ENCODE data around the gene ID2. TPM values are rescaled to one million over a fixed set of nuclear protein-coding genes. Genes with fewer than 3 reads are reported as not detected.

The ID2 gene
- total and polyA plus RNA-seq, 2 donors, result 191 to 238 TPM

- Histone ChIP-seq H3K4me1 (ENCODE audit: insufficient read depth) (no peaks in the 10 kb centered on the region), H3K36me3 (ENCODE audit: insufficient read depth) (no peaks in the 10 kb centered on the region), H3K27ac (ENCODE audit: low read depth) (peak overlapping the region; percentile 99), H3K4me3 (ENCODE audit: low read depth, low read length) (peak overlapping the region; percentile 61)
- peak; percentile 86 for DNase-seq (ENCODE audit: extremely low spot score)
- WGBS, result under 1% methylated on average over 91 of the region's 91 CpGs
These were observed 2.9 kb upstream of the ID2 start for GRCh38 chr2:8678731-8679566.

- H3K4me3 ChIP-seq (ENCODE audit: low read depth, low read length), result peak overlapping the region; percentile 61
- DNase-seq (ENCODE audit: extremely low spot score), result peak; percentile 31
- peak overlapping the region; percentile 99 for H3K27ac ChIP-seq (ENCODE audit: low read depth)
- no peaks in the 10 kb centered on the region for H3K4me1 ChIP-seq (ENCODE audit: insufficient read depth)
- 11% methylated on average over 8 of the region's 8 CpGs for WGBS
- H3K36me3 ChIP-seq (ENCODE audit: insufficient read depth), result no peaks in the 10 kb centered on the region
These were observed 2.4 kb upstream of the ID2 start for GRCh38 chr2:8679567-8679826.

GRCh38 chr2:8679827-8680731, 1.8 kb upstream of the ID2 start:
- H3K36me3 ChIP-seq (ENCODE audit: insufficient read depth), result no peaks in the 10 kb centered on the region
- peak; percentile 71 for DNase-seq (ENCODE audit: extremely low spot score)
- H3K4me1 ChIP-seq (ENCODE audit: insufficient read depth), result no peaks in the 10 kb centered on the region
- WGBS, result 18% methylated on average over 19 of the region's 19 CpGs
- peak overlapping the region; percentile 61 for H3K4me3 ChIP-seq (ENCODE audit: low read depth, low read length)
- H3K27ac ChIP-seq (ENCODE audit: low read depth), result peak overlapping the region; percentile 99

- peaks cover 2% of the 10 kb centered on the region for H3K4me1 ChIP-seq (ENCODE audit: insufficient read depth)
- peak overlapping the region; percentile 72 for H3K27ac ChIP-seq (ENCODE audit: low read depth)
- peak overlapping the region; percentile 53 for H3K4me3 ChIP-seq (ENCODE audit: low read depth, low read length)
- H3K36me3 ChIP-seq (ENCODE audit: insufficient read depth), result no peaks in the 10 kb centered on the region
- DNase-seq (ENCODE audit: extremely low spot score), result peak; percentile 70
- WGBS, result 1% methylated on average over 29 of the region's 30 CpGs
These were observed 765 bp upstream of the ID2 start for GRCh38 chr2:8680822-8681760.

- Histone ChIP-seq H3K36me3 (ENCODE audit: insufficient read depth) (no peaks in the 10 kb centered on the region), H3K27ac (ENCODE audit: low read depth) (peak overlapping the region; percentile 88), H3K4me1 (ENCODE audit: insufficient read depth) (peaks cover 3% of the 10 kb centered on the region), H3K4me3 (ENCODE audit: low read depth, low read length) (peak overlapping the region; percentile 86)
- under 1% methylated on average over 30 of the region's 30 CpGs for WGBS
- peak; percentile 31 for DNase-seq (ENCODE audit: extremely low spot score)
These were observed 1.1 kb downstream of the ID2 start for GRCh38 chr2:8682719-8683667.

GRCh38 chr2:8684540-8684877, 2.7 kb downstream of the ID2 start:
- DNase-seq (ENCODE audit: extremely low spot score), result peak; percentile 35
- Histone ChIP-seq H3K36me3 (ENCODE audit: insufficient read depth) (no peaks in the 10 kb centered on the region), H3K4me3 (ENCODE audit: low read depth, low read length) (peak overlapping the region; percentile 70), H3K27ac (ENCODE audit: low read depth) (peak overlapping the region; percentile 77), H3K4me1 (ENCODE audit: insufficient read depth) (peaks cover 3% of the 10 kb centered on the region)
- WGBS, result 4% methylated on average over 3 of the region's 3 CpGs

- DNase-seq (ENCODE audit: extremely low spot score), result peak; percentile 20
- Histone ChIP-seq H3K4me1 (ENCODE audit: insufficient read depth) (peaks cover 3% of the 10 kb centered on the region), H3K36me3 (ENCODE audit: insufficient read depth) (no peaks in the 10 kb centered on the region), H3K27ac (ENCODE audit: low read depth) (peak overlapping the region; percentile 77), H3K4me3 (ENCODE audit: low read depth, low read length) (peak overlapping the region; percentile 70)
- under 1% methylated on average over 87 of the region's 87 CpGs for WGBS
These were observed 3.2 kb downstream of the ID2 start for GRCh38 chr2:8684878-8685696.

GRCh38 chr2:8685697-8686358, 4.0 kb downstream of the ID2 start:
- H3K27ac ChIP-seq (ENCODE audit: low read depth), result peak overlapping the region; percentile 77
- under 1% methylated on average over 50 of the region's 50 CpGs for WGBS
- H3K4me3 ChIP-seq (ENCODE audit: low read depth, low read length), result peak overlapping the region; percentile 70
- H3K4me1 ChIP-seq (ENCODE audit: insufficient read depth), result peaks cover 3% of the 10 kb centered on the region
- no peak for DNase-seq (ENCODE audit: extremely low spot score)
- no peaks in the 10 kb centered on the region for H3K36me3 ChIP-seq (ENCODE audit: insufficient read depth)

- H3K4me1 ChIP-seq (ENCODE audit: insufficient read depth), result peaks cover 2% of the 10 kb centered on the region
- no peak overlapping the region for H3K27ac ChIP-seq (ENCODE audit: low read depth)
- DNase-seq (ENCODE audit: extremely low spot score), result no peak
- no peak overlapping the region for H3K4me3 ChIP-seq (ENCODE audit: low read depth, low read length)
- no peaks in the 10 kb centered on the region for H3K36me3 ChIP-seq (ENCODE audit: insufficient read depth)
- 93% methylated on average over 9 of the region's 9 CpGs for WGBS
These were observed 10.1 kb downstream of the ID2 start for GRCh38 chr2:8691859-8692437.

- no peak overlapping the region for H3K4me3 ChIP-seq (ENCODE audit: low read depth, low read length)
- H3K27ac ChIP-seq (ENCODE audit: low read depth), result no peak overlapping the region
- H3K36me3 ChIP-seq (ENCODE audit: insufficient read depth), result no peaks in the 10 kb centered on the region
- 72% methylated on average over 7 of the region's 7 CpGs for WGBS
- peaks cover under 1% of the 10 kb centered on the region for H3K4me1 ChIP-seq (ENCODE audit: insufficient read depth)
- DNase-seq (ENCODE audit: extremely low spot score), result no peak
These were observed 10.9 kb downstream of the ID2 start for GRCh38 chr2:8692783-8693156.

GRCh38 chr2:8693157-8693821, 11.4 kb downstream of the ID2 start:
- Histone ChIP-seq H3K27ac (ENCODE audit: low read depth) (no peak overlapping the region), H3K4me3 (ENCODE audit: low read depth, low read length) (no peak overlapping the region), H3K36me3 (ENCODE audit: insufficient read depth) (no peaks in the 10 kb centered on the region), H3K4me1 (ENCODE audit: insufficient read depth) (no peaks in the 10 kb centered on the region)
- WGBS, result 27% methylated on average over 30 of the region's 30 CpGs
- no peak for DNase-seq (ENCODE audit: extremely low spot score)
